ENCODE measurements around the gene ZNF138. TPM values are rescaled to one million over a fixed set of nuclear protein-coding genes. Genes with fewer than 3 reads are reported as not detected.

ZNF138 gene
- polyA plus RNA-seq, 1 donor from 2014 or later = 50.4 TPM

DNA sequence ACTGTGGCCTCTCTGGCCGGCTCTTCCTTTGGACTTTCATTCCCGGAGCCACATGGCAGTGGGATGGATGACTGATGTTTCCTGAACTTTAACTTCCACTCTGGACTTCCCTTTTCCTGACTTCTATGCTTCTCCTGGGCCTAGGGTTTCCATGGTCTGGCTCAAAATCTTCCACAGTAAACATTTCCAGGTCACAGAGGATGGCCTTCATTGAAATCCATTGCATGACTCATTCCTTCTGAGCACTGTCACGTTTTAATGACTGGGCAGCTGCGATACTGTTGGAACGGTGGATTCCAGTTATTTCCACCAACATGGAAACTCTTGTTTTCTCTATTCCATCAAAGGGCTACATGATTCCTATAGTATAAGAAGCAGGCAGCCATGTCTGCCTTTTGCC, 84.5 kb downstream of the ZNF138 start:
- H3K27ac ChIP-seq (ENCODE audit: low read length) = no peak overlapping the region
- H3K9me3 ChIP-seq (ENCODE audit: low read length) = peaks cover 33% of the 10 kb centered on the region
- no peak overlapping the region for H3K9ac ChIP-seq (ENCODE audit: low read length)
- no peaks in the 10 kb centered on the region for H3K79me2 ChIP-seq (replicated peaks; ENCODE audit: insufficient read depth, low read length)
- no peaks in the 10 kb centered on the region for H3K36me3 ChIP-seq (ENCODE audit: insufficient read depth, low read length)
- no peaks in the 10 kb centered on the region for H3K9me2 ChIP-seq (ENCODE audit: insufficient read depth, low read length)
- H3K4me2 ChIP-seq (ENCODE audit: low read length) = no peak overlapping the region
- H3K27me3 ChIP-seq (ENCODE audit: insufficient read depth, low read depth, low read length) = no peaks in the 10 kb centered on the region
- H3F3A ChIP-seq (ENCODE audit: insufficient read depth, low read length, poor library complexity, severe bottlenecking) = no peaks in the 10 kb centered on the region
- no peak for TF ChIP-seq RAD21 (conservative IDR thresholded peaks at IDR 0.05)
- TF ChIP-seq POLR2AphosphoS5 (IDR thresholded peaks at IDR 0.05) = no peak
- no peak for TF ChIP-seq MXI1 (conservative IDR thresholded peaks at IDR 0.05; ENCODE audit: poor library complexity, severe bottlenecking)
- no peak for TF ChIP-seq TAF1 (IDR thresholded peaks at IDR 0.05; ENCODE audit: low read depth)
- no peaks in the 10 kb centered on the region for H4K20me1 ChIP-seq (ENCODE audit: insufficient read depth)
- H3K4me3 ChIP-seq (ENCODE audit: low read length) = no peak overlapping the region
- H2AFZ ChIP-seq (ENCODE audit: low read depth, low read length) = no peak overlapping the region

DNA sequence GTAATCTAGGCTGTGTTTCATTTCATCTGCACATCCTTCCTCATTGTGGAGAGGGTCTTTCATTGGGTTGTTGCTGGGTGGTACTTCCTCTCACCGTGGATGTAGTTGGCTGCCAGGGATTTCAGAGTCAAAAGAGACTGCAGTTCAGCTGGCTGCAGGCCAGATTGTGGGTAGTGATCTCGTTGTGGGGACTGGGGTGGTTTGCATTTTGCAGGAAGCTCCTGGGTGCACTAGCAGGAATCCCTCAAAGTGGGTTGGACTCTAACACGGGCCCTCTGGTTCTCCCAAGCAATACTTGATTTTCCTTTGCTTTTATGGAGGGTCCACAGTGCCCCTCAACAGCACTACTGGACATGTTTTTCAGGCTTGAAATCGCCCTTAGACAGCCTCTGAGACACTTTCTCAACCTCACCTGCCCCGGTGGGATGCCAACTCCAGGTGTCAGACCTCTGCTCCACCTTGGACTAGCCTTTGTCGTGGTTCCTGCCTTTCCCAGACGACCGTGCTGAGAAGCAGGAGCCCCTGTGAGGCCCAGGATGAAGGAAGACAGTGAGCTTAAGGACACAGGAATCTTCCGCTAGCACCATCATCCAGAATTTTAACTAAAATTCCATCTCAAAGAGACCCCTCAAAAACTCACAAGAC, 85.0 kb downstream of the ZNF138 start:
- H3K9me3 ChIP-seq (ENCODE audit: low read length) = peaks cover 34% of the 10 kb centered on the region

More for the DNA sequence above, 85.0 kb downstream of the ZNF138 start:
- TF ChIP-seq, protein P1, sequence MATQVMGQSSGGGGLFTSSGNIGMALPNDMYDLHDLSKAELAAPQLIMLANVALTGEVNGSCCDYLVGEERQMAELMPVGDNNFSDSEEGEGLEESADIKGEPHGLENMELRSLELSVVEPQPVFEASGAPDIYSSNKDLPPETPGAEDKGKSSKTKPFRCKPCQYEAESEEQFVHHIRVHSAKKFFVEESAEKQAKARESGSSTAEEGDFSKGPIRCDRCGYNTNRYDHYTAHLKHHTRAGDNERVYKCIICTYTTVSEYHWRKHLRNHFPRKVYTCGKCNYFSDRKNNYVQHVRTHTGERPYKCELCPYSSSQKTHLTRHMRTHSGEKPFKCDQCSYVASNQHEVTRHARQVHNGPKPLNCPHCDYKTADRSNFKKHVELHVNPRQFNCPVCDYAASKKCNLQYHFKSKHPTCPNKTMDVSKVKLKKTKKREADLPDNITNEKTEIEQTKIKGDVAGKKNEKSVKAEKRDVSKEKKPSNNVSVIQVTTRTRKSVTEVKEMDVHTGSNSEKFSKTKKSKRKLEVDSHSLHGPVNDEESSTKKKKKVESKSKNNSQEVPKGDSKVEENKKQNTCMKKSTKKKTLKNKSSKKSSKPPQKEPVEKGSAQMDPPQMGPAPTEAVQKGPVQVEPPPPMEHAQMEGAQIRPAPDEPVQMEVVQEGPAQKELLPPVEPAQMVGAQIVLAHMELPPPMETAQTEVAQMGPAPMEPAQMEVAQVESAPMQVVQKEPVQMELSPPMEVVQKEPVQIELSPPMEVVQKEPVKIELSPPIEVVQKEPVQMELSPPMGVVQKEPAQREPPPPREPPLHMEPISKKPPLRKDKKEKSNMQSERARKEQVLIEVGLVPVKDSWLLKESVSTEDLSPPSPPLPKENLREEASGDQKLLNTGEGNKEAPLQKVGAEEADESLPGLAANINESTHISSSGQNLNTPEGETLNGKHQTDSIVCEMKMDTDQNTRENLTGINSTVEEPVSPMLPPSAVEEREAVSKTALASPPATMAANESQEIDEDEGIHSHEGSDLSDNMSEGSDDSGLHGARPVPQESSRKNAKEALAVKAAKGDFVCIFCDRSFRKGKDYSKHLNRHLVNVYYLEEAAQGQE (IDR thresholded peaks at IDR 0.05; ENCODE audit: borderline replicate concordance) = no peak
- no peak for TF ChIP-seq SMC3 (conservative IDR thresholded peaks at IDR 0.05; ENCODE audit: poor library complexity)
- TF ChIP-seq, protein P2, sequence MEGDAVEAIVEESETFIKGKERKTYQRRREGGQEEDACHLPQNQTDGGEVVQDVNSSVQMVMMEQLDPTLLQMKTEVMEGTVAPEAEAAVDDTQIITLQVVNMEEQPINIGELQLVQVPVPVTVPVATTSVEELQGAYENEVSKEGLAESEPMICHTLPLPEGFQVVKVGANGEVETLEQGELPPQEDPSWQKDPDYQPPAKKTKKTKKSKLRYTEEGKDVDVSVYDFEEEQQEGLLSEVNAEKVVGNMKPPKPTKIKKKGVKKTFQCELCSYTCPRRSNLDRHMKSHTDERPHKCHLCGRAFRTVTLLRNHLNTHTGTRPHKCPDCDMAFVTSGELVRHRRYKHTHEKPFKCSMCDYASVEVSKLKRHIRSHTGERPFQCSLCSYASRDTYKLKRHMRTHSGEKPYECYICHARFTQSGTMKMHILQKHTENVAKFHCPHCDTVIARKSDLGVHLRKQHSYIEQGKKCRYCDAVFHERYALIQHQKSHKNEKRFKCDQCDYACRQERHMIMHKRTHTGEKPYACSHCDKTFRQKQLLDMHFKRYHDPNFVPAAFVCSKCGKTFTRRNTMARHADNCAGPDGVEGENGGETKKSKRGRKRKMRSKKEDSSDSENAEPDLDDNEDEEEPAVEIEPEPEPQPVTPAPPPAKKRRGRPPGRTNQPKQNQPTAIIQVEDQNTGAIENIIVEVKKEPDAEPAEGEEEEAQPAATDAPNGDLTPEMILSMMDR (IDR thresholded peaks at IDR 0.05; ENCODE audit: poor library complexity, severe bottlenecking) = no peak
- TF ChIP-seq RAD21 (conservative IDR thresholded peaks at IDR 0.05) = no peak
- TF ChIP-seq EP300 (conservative IDR thresholded peaks at IDR 0.05; ENCODE audit: poor library complexity, severe bottlenecking) = no peak
- TF ChIP-seq EZH2 (IDR thresholded peaks at IDR 0.05; ENCODE audit: borderline replicate concordance, insufficient read depth, low read length, poor library complexity, severe bottlenecking) = no peak
- no peak for TF ChIP-seq POLR2AphosphoS5 (IDR thresholded peaks at IDR 0.05)
- no peak for TF ChIP-seq TAF1 (IDR thresholded peaks at IDR 0.05; ENCODE audit: low read depth)
- no peak for TF ChIP-seq MXI1 (conservative IDR thresholded peaks at IDR 0.05; ENCODE audit: poor library complexity, severe bottlenecking)
- Histone ChIP-seq H3K9me2 (ENCODE audit: insufficient read depth, low read length) (no peaks in the 10 kb centered on the region), H3K4me3 (ENCODE audit: low read length) (no peak overlapping the region), H3K27ac (ENCODE audit: low read length) (no peak overlapping the region), H3K9ac (ENCODE audit: low read length) (no peak overlapping the region), H4K20me1 (ENCODE audit: insufficient read depth) (no peaks in the 10 kb centered on the region), H3K79me2 (replicated peaks; ENCODE audit: insufficient read depth, low read length) (no peaks in the 10 kb centered on the region), H3K4me2 (ENCODE audit: low read length) (no peak overlapping the region), H2AFZ (ENCODE audit: low read depth, low read length) (no peak overlapping the region), H3F3A (ENCODE audit: insufficient read depth, low read length, poor library complexity, severe bottlenecking) (no peaks in the 10 kb centered on the region), H3K27me3 (ENCODE audit: insufficient read depth, low read depth, low read length) (no peaks in the 10 kb centered on the region), H3K36me3 (ENCODE audit: insufficient read depth, low read length) (no peaks in the 10 kb centered on the region)

Data from neural cell (in vitro differentiated cells).